ENCODE results near the gene BBS9.

DNA sequence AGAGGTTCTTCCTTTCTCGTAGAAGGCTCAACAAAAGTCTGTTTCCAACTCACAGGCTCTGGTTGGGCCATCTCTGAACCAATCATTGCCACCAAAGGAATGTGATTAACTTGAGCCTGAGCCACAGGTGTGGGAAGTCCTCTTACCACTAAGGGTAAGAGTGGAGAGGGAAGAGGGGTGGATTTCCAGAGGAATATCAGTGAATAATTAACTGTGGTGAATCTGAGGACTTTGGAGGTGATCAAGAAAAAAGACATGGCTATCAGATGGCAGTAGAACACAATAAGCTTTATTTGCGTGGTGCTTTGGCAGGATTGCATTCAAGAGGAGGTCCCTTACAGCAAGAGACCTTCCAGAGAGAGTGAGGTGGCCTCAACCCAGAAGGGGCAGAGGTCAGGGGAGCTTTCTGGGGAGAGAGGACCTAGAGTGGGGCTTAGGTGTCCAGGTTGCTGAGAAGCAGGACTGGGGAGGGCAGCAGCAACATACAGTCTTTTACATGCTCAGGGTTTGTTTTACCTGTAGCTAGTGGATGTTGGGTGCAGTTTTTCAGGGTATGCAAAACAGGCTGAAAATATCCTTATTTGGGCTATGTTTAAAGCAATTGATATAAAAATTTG, 61.4 kb downstream of the BBS9 start:
- TF ChIP-seq TAF1 (IDR thresholded peaks at IDR 0.05; ENCODE audit: borderline replicate concordance, insufficient read depth, low read length) = no peak
- TF ChIP-seq, protein P1, sequence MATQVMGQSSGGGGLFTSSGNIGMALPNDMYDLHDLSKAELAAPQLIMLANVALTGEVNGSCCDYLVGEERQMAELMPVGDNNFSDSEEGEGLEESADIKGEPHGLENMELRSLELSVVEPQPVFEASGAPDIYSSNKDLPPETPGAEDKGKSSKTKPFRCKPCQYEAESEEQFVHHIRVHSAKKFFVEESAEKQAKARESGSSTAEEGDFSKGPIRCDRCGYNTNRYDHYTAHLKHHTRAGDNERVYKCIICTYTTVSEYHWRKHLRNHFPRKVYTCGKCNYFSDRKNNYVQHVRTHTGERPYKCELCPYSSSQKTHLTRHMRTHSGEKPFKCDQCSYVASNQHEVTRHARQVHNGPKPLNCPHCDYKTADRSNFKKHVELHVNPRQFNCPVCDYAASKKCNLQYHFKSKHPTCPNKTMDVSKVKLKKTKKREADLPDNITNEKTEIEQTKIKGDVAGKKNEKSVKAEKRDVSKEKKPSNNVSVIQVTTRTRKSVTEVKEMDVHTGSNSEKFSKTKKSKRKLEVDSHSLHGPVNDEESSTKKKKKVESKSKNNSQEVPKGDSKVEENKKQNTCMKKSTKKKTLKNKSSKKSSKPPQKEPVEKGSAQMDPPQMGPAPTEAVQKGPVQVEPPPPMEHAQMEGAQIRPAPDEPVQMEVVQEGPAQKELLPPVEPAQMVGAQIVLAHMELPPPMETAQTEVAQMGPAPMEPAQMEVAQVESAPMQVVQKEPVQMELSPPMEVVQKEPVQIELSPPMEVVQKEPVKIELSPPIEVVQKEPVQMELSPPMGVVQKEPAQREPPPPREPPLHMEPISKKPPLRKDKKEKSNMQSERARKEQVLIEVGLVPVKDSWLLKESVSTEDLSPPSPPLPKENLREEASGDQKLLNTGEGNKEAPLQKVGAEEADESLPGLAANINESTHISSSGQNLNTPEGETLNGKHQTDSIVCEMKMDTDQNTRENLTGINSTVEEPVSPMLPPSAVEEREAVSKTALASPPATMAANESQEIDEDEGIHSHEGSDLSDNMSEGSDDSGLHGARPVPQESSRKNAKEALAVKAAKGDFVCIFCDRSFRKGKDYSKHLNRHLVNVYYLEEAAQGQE (IDR thresholded peaks at IDR 0.05; ENCODE audit: insufficient read depth in 1 of 2, low read depth in 2 of 2, low read length in 2 of 2) = no peak
- TF ChIP-seq SIN3A (IDR thresholded peaks at IDR 0.05; ENCODE audit: borderline replicate concordance, insufficient read depth, low read length) = no peak
